Neural cell (in vitro differentiated cells): Measurements from ENCODE around the gene ARHGAP24. TPM values are rescaled to one million over a fixed set of nuclear protein-coding genes. Genes with fewer than 3 reads are reported as not detected.

ENCODE experiments used
- H2AFZ ChIP-seq: fragments of 200-600, 300-800 bp; sonication (generic), shearing (Covaris generic); 2 replicates; pipeline ENCODE4 v1.6.0; 2014; ENCODE audit warnings: low read depth, mild to moderate bottlenecking, antibody characterized with exemption, low read length, moderate library complexity
- H3F3A ChIP-seq: fragments of 200-600 bp; shearing (Covaris generic); 2 replicates; pipeline ENCODE4 v1.6.1; 2016; ENCODE audit warnings: mild to moderate bottlenecking, moderate library complexity, mixed read lengths, antibody characterized with exemption, low read length; ENCODE audit not compliant: insufficient read depth, poor library complexity, severe bottlenecking
- H3K27ac ChIP-seq: fragments of 200-600, 300-800 bp; sonication (generic), shearing (Covaris generic); 2 replicates; pipeline ENCODE4 v1.5.1; 2014; ENCODE audit warnings: mild to moderate bottlenecking, low read length, moderate library complexity
- H3K27me3 ChIP-seq: fragments of 300-800, 200-600 bp; sonication (generic), shearing (Covaris generic); 2 replicates; pipeline ENCODE4 v1.6.0; 2014; ENCODE audit warnings: mild to moderate bottlenecking, low read depth, low read length, moderate library complexity; ENCODE audit not compliant: insufficient read depth
- H3K36me3 ChIP-seq: fragments of 300-800, 200-600 bp; sonication (generic), shearing (Covaris generic); 2 replicates; pipeline ENCODE4 v1.5.1; 2014; ENCODE audit warnings: mild to moderate bottlenecking, antibody characterized with exemption, low read length, moderate library complexity; ENCODE audit not compliant: insufficient read depth
- H3K4me2 ChIP-seq: fragments of 300-800, 200-600 bp; sonication (generic), shearing (Covaris generic); 2 replicates; pipeline ENCODE4 v1.6.0; 2014; ENCODE audit warnings: mild to moderate bottlenecking, low read length
- H3K4me3 ChIP-seq: fragments of 300-800, 200-600 bp; sonication (generic), shearing (Covaris generic); 2 replicates; pipeline ENCODE4 v1.5.1; 2014; ENCODE audit warnings: mild to moderate bottlenecking, low read length, moderate library complexity
- H3K79me2 ChIP-seq: fragments of 200-600 bp; shearing (Covaris generic); replicated peaks from 2 replicates; pipeline ENCODE4 v1.6.0; 2014; ENCODE audit warnings: mild to moderate bottlenecking, low read length, moderate library complexity; ENCODE audit not compliant: insufficient read depth
- H3K9ac ChIP-seq: fragments of 300-800, 200-600 bp; sonication (generic), shearing (Covaris generic); 2 replicates; pipeline ENCODE4 v1.6.1; 2016; ENCODE audit warnings: mild to moderate bottlenecking, low read length, mixed read lengths
- H3K9me2 ChIP-seq: fragments of 200-600 bp; shearing (Covaris generic); 2 replicates; pipeline ENCODE4 v1.6.1; 2016; ENCODE audit warnings: mild to moderate bottlenecking, low read length, mixed read lengths; ENCODE audit not compliant: insufficient read depth
- H3K9me3 ChIP-seq: fragments of 200-600, 300-800 bp; sonication (generic), shearing (Covaris generic); 2 replicates; pipeline ENCODE4 v1.6.1; 2016; ENCODE audit warnings: mild to moderate bottlenecking, mixed run types, low read length, moderate library complexity, mixed read lengths
- H4K20me1 ChIP-seq: fragments of 200-600 bp; shearing (Covaris generic); 2 replicates; pipeline ENCODE4 v1.6.1; 2016; ENCODE audit warnings: mild to moderate bottlenecking, mixed run types; ENCODE audit not compliant: insufficient read depth
- CTCF ChIP-seq: fragments of 450-650 bp; IDR thresholded peaks from 2 replicates; pipeline ENCODE4 v1.5.1; 2014; ENCODE audit warnings: antibody characterized with exemption, mild to moderate bottlenecking, moderate library complexity; ENCODE audit not compliant: poor library complexity, severe bottlenecking
- EP300 ChIP-seq: fragments of 450-650 bp; conservative IDR thresholded peaks from 2 replicates; pipeline ENCODE4 v1.6.1; 2014; ENCODE audit warnings: antibody characterized with exemption, mild to moderate bottlenecking, moderate library complexity; ENCODE audit not compliant: poor library complexity, severe bottlenecking
- EZH2 ChIP-seq: fragments of 200-600, 300-800 bp; shearing (Covaris generic), sonication (generic); IDR thresholded peaks from 2 replicates; pipeline ENCODE4 v1.6.1; 2014; ENCODE audit warnings: antibody characterized with exemption, low read length, borderline replicate concordance, mild to moderate bottlenecking; ENCODE audit not compliant: insufficient read depth, poor library complexity, severe bottlenecking
- MXI1 ChIP-seq: fragments of 450-650 bp; conservative IDR thresholded peaks from 2 replicates; pipeline ENCODE4 v1.6.1; 2014; ENCODE audit warnings: antibody characterized with exemption, mild to moderate bottlenecking; ENCODE audit not compliant: poor library complexity, severe bottlenecking
- POLR2AphosphoS5 ChIP-seq: IDR thresholded peaks from 2 replicates; pipeline ENCODE4 v1.6.1; 2012
- RAD21 ChIP-seq: fragments of 450-650 bp; conservative IDR thresholded peaks from 2 replicates; pipeline ENCODE4 v1.6.1; 2014; ENCODE audit warnings: antibody characterized with exemption, mild to moderate bottlenecking, moderate library complexity
- REST ChIP-seq: IDR thresholded peaks from 2 replicates; pipeline ENCODE4 v1.6.1; 2012; ENCODE audit warnings: borderline replicate concordance
- SMC3 ChIP-seq: fragments of 450-650 bp; conservative IDR thresholded peaks from 2 replicates; pipeline ENCODE4 v1.6.1; 2014; ENCODE audit warnings: antibody characterized with exemption, mild to moderate bottlenecking, moderate library complexity; ENCODE audit not compliant: poor library complexity
- TAF1 ChIP-seq: IDR thresholded peaks from 2 replicates; pipeline ENCODE4 v1.6.1; 2012; ENCODE audit warnings: low read depth
- polyA plus RNA-seq: library from polyadenylated mRNA; depleted of rRNA; stranded (reverse); fragments of >200 nt; gene quantifications from 2 replicates; pipeline ENCODE4 v1.2.3, GENCODE V29; 2014

Gene ARHGAP24
- polyA plus RNA-seq, 1 donor from 2014 or later = 2.9 TPM

DNA sequence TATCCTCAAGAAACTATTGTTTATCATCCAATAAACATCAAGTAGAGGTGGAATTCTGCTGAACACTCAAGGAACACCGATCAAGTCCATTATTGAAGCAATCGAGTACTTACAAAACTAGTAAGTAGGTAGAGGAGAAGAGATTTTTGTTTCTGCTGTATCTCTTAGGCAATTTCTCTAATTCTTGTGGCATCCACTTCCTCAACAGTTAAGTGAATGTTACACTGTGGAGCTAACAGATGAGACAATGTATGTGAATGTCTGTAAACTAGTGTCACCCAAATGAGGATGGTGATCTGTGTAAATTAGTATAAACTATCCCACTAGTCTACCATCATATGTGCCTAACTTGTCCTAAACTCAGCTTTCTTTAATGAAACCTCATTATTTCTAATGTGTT is 261.6 kb downstream of the ARHGAP24 start:
- H3K4me2 ChIP-seq = no peak overlapping the region
- no peaks in the 10 kb centered on the region for H3K27me3 ChIP-seq

DNA sequence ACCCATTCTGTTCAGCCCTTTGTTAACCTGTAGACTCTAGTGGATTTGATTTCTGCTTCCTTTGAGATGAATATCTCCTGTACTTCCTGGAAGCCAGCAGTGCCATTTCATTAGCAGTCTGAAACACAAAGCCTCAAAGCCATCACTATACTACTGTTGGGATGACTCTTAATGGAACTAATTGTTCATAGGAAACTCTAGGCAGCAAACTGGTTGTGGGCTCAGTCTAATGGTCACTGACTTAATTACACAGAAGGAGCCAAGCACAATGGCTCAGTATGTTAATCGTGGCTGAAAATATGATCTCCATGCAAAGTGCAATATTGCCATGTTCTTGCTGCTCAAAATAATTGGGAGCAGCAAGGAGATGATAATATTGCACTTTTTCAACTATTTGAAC is 262.3 kb downstream of the ARHGAP24 start:
- no peak overlapping the region for H3K27ac ChIP-seq

More for the DNA sequence above, 261.6 kb downstream of the ARHGAP24 start:
- no peaks in the 10 kb centered on the region for H4K20me1 ChIP-seq
- no peaks in the 10 kb centered on the region for H3F3A ChIP-seq
- no peaks in the 10 kb centered on the region for H3K9me2 ChIP-seq
- TF ChIP-seq REST = no peak
- no peak for TF ChIP-seq POLR2AphosphoS5
- TF ChIP-seq EP300 = no peak
- TF ChIP-seq SMC3 = no peak
- no peak for TF ChIP-seq CTCF
- no peak for TF ChIP-seq RAD21
- TF ChIP-seq MXI1 = no peak
- TF ChIP-seq TAF1 = no peak
- no peak for TF ChIP-seq EZH2
- no peak overlapping the region for H3K27ac ChIP-seq
- no peak overlapping the region for H3K4me3 ChIP-seq
- H3K9me3 ChIP-seq = no peaks in the 10 kb centered on the region
- H3K36me3 ChIP-seq = no peaks in the 10 kb centered on the region
- H2AFZ ChIP-seq = no peak overlapping the region
- H3K9ac ChIP-seq = no peak overlapping the region
- H3K79me2 ChIP-seq = no peaks in the 10 kb centered on the region

More for the DNA sequence above, 262.3 kb downstream of the ARHGAP24 start:
- no peaks in the 10 kb centered on the region for H3K79me2 ChIP-seq
- no peaks in the 10 kb centered on the region for H4K20me1 ChIP-seq
- H3K4me3 ChIP-seq = no peak overlapping the region
- no peaks in the 10 kb centered on the region for H3K27me3 ChIP-seq
- H3K9me2 ChIP-seq = no peaks in the 10 kb centered on the region
- H3K36me3 ChIP-seq = no peaks in the 10 kb centered on the region
- no peak overlapping the region for H2AFZ ChIP-seq
- no peak overlapping the region for H3K4me2 ChIP-seq
- no peak overlapping the region for H3K9ac ChIP-seq
- no peaks in the 10 kb centered on the region for H3F3A ChIP-seq
- H3K9me3 ChIP-seq = no peaks in the 10 kb centered on the region
- no peak for TF ChIP-seq SMC3
- no peak for TF ChIP-seq EP300
- TF ChIP-seq MXI1 = no peak
- TF ChIP-seq EZH2 = no peak
- TF ChIP-seq TAF1 = no peak
- TF ChIP-seq RAD21 = no peak
